ENCODE measurements around the gene SRGAP3. TPM values are rescaled to one million over a fixed set of nuclear protein-coding genes. Genes with fewer than 3 reads are reported as not detected.

The SRGAP3 gene
- total and polyA plus RNA-seq, 3 experiments from 2014 or later = 0.84 to 2.1 (median 1.1) TPM

DNA sequence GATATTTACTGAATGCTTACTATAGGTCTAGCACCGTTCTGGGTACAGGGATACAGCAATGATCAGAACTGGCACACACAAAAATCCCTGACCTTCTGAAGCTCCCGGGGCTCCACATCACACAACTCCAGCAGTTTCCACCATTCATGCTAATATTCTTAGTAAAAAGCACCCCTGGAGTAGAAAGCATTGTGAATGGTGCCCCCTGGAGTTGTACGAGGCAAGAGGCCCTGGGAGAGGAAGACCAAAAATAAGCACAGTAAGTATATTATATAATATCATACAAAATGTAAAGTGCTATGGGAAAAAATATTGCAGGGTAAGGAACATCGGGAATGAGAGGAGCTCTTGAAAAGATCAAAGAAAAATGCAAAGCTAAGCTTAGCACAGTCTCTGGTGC is 790 bp upstream of the SRGAP3 start:
- Mint-ChIP-seq H3K4me1 (peaks cover 14 to 22% (median 21%) of the 10 kb centered on the region in 3 donors), H3K4me3 (peak overlapping the region in 5 of 7 donors; percentile 9 to 93 (median 85)), H3K27ac (peak overlapping the region in 1 of 8 donors; percentile 3), H3K27me3 (peaks cover 0 to 35% of the 10 kb centered on the region in 2 donors), H3K9me3 (no peaks in the 10 kb centered on the region), H3K36me3 (no peaks in the 10 kb centered on the region)
- H3K9me3 ChIP-seq (ENCODE audit: low read length) = no peaks in the 10 kb centered on the region
- DNase-seq = no peak
- POLR2A ChIA-PET = no interaction called here
- H3K36me3 ChIP-seq (ENCODE audit: insufficient read depth, low read length) = no peaks in the 10 kb centered on the region
- peaks cover 9% of the 10 kb centered on the region for H3K4me1 ChIP-seq (ENCODE audit: insufficient read depth, low read length)
- no peak overlapping the region for H3K27ac ChIP-seq (ENCODE audit: low read depth, low read length)
- peak overlapping the region; percentile 83 for H3K4me3 ChIP-seq (ENCODE audit: low read length)
- CTCF ChIA-PET = interaction anchor here (1.5 kb wide), 1 partner anchor 52 kb away, joined by 6 read pairs; no protein-coding TSS in a partner anchor
- H3K27me3 ChIP-seq (ENCODE audit: insufficient read depth, low read length, poor library complexity, severe bottlenecking) = no peaks in the 10 kb centered on the region

DNA sequence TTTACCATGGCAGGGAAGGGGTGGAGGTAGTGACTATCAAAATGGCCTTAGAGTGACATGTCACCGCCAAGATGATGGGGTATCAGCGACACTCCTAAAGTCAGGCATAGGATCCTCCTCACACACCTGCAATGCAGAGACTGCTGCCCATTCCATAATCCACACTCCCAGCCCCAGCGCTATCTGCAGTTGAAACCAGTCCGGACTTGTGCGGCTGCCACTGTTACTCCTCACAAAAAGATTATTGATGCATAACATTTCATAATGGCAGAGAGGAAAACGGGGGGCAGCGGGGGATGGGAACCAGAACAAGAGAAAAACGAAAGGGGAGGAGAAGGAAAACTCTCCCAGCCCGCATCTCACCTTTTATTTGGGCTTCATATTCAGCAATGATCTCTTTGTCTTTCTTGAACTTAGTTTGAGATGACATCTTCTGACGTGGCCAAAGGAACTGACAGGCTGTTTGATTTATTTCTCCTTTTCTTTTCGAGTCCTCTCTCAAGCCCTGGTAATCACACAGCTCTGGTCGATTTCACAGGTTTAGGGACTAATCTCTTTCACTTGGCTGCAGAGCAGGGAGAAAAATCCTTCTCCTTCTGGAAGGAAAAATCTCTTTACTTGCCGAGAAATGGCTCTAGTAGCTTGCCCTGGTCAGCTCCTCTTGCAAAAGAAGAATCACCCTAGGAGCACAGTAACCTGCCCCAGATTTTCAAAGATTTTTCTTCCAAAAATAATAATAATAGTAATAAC is 749 bp downstream of the SRGAP3 start:
- Histone ChIP-seq H3K27me3 (ENCODE audit: insufficient read depth, low read length, poor library complexity, severe bottlenecking) (no peaks in the 10 kb centered on the region), H3K4me1 (ENCODE audit: insufficient read depth, low read length) (peaks cover 9% of the 10 kb centered on the region), H3K4me3 (ENCODE audit: low read length) (peak overlapping the region; percentile 83), H3K36me3 (ENCODE audit: insufficient read depth, low read length) (no peaks in the 10 kb centered on the region), H3K27ac (ENCODE audit: low read depth, low read length) (no peak overlapping the region), H3K9me3 (ENCODE audit: low read length) (no peaks in the 10 kb centered on the region)
- DNase-seq = peak in 1 of 5 donors; percentile 3
- Mint-ChIP-seq H3K36me3 (no peaks in the 10 kb centered on the region), H3K4me1 (peaks cover 14 to 22% (median 21%) of the 10 kb centered on the region in 3 donors), H3K27ac (peak overlapping the region in 6 of 8 donors; percentile 14 to 84 (median 56)), H3K27me3 (peaks cover 5 to 31% of the 10 kb centered on the region in 2 donors), H3K9me3 (no peaks in the 10 kb centered on the region), H3K4me3 (peak overlapping the region; percentile 83 to 93 (median 89))
- CTCF ChIA-PET = interaction anchor here (0.8 to 1.5 kb wide), 2 partner anchors 17 to 54 kb away, joined by 3 to 6 read pairs; no protein-coding TSS in a partner anchor
- POLR2A ChIA-PET = no interaction called here

DNA sequence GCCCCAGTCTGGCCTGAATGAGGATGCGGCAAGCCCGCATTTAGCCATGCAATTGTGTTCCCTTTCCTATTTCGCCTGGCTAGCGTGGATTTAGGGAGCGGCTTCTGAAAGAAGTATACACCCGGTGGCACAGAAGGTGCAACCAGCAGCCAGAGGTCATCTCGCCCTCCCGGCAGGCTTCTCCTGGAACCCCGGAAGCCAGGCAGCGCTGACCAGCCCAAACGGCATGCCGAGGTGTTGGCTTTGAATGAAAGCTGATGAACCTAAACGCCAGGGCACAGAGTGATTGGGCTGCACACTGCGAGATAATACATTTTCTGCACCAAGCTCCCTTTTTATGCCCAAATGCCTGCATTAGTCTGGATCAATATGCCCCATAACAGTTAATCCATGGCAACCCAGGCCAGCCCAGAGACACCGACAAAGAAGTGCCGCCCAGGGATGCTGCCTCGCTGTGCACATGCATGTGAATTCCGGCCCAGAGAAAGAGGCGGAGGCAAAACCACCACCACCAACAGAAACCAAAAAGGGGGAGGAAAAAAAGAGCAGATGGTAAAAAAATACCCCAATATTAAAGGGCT is 1.4 kb downstream of the SRGAP3 start:
- Histone ChIP-seq H3K27me3 (ENCODE audit: insufficient read depth, low read length, poor library complexity, severe bottlenecking) (no peaks in the 10 kb centered on the region), H3K4me3 (ENCODE audit: low read length) (no peak overlapping the region), H3K9me3 (ENCODE audit: low read length) (no peaks in the 10 kb centered on the region), H3K27ac (ENCODE audit: low read depth, low read length) (no peak overlapping the region), H3K36me3 (ENCODE audit: insufficient read depth, low read length) (no peaks in the 10 kb centered on the region), H3K4me1 (ENCODE audit: insufficient read depth, low read length) (peaks cover 9% of the 10 kb centered on the region)
- Mint-ChIP-seq H3K4me1 (peaks cover 14 to 22% (median 21%) of the 10 kb centered on the region in 3 donors), H3K27me3 (peaks cover 5 to 26% of the 10 kb centered on the region in 2 donors), H3K4me3 (peak overlapping the region; percentile 83 to 93 (median 89)), H3K27ac (peak overlapping the region in 3 of 8 donors; percentile 14 to 84 (median 14)), H3K9me3 (peaks cover 0 to under 1% (median 0%) of the 10 kb centered on the region in 5 donors), H3K36me3 (no peaks in the 10 kb centered on the region)
- ChIA-PET CTCF (no interaction called here), POLR2A (no interaction called here)
- DNase-seq = peak in 1 of 5 donors; percentile 7

DNA sequence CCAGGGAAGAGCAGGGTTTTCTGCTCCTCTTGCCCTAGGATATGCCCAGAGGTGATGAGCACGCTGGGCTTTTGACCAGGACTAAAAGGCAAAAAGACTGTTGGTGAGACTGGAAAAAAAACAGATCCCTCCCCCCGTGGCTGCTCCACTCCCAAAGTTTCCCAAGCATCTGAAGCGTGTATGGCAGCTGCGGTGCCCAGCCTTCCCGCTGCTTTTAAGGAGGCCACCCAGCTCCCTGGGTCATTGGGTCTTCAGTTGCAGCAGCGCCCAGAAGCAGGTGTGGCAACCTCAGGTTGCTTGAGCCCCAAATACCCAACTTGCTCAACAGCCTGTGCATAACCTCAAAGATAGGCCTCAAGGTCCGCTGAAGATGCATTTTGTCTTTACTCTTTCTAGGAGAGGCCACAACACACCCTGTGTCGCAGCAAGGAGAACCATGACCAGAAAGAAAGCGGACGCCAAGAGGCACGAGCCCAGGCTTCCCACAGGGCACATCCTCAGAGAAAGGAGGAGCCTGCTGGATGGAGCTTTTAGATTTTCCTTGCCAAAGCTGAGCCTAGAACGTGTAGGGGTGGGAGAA is 2.0 kb downstream of the SRGAP3 start:
- Mint-ChIP-seq H3K4me1 (peaks cover 14 to 22% (median 21%) of the 10 kb centered on the region in 3 donors), H3K27me3 (peaks cover 5 to 22% of the 10 kb centered on the region in 2 donors), H3K9me3 (peaks cover 0 to 1% (median 0%) of the 10 kb centered on the region in 5 donors), H3K27ac (no peak overlapping the region), H3K36me3 (no peaks in the 10 kb centered on the region), H3K4me3 (no peak overlapping the region)
- H3K9me3 ChIP-seq (ENCODE audit: low read length) = no peaks in the 10 kb centered on the region
- no peaks in the 10 kb centered on the region for H3K27me3 ChIP-seq (ENCODE audit: insufficient read depth, low read length, poor library complexity, severe bottlenecking)
- no peaks in the 10 kb centered on the region for H3K36me3 ChIP-seq (ENCODE audit: insufficient read depth, low read length)
- H3K4me3 ChIP-seq (ENCODE audit: low read length) = no peak overlapping the region
- CTCF ChIA-PET = no interaction called here
- POLR2A ChIA-PET = no interaction called here
- peaks cover 9% of the 10 kb centered on the region for H3K4me1 ChIP-seq (ENCODE audit: insufficient read depth, low read length)
- H3K27ac ChIP-seq (ENCODE audit: low read depth, low read length) = no peak overlapping the region
- DNase-seq = no peak

DNA sequence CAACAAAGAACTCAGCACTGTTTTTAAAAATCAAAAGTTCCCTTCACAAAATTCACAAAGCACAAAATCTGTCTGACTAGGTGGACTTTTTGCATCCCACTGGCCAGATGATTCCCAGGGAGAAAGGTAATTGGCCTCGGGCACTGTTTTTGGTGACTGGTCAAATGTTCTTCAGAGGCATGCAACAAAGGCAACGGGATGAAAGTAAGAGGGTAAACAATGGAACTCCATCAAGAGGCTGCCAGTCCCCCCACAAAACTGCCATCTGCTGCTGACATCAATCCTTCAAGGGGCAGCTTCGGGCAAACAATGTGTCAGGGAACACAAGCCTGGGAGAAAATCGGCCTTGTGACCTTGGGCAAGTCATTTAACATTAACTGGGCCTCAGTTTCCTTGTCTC is 3.3 kb downstream of the SRGAP3 start:
- DNase-seq = no peak
- Histone ChIP-seq H3K4me3 (ENCODE audit: low read length) (no peak overlapping the region), H3K9me3 (ENCODE audit: low read length) (no peaks in the 10 kb centered on the region), H3K27ac (ENCODE audit: low read depth, low read length) (no peak overlapping the region), H3K27me3 (ENCODE audit: insufficient read depth, low read length, poor library complexity, severe bottlenecking) (no peaks in the 10 kb centered on the region), H3K36me3 (ENCODE audit: insufficient read depth, low read length) (no peaks in the 10 kb centered on the region), H3K4me1 (ENCODE audit: insufficient read depth, low read length) (peaks cover 9% of the 10 kb centered on the region)
- POLR2A ChIA-PET = no interaction called here
- CTCF ChIA-PET = no interaction called here
- Mint-ChIP-seq H3K4me3 (no peak overlapping the region), H3K36me3 (no peaks in the 10 kb centered on the region), H3K9me3 (peaks cover 0 to 1% (median 0%) of the 10 kb centered on the region in 5 donors), H3K27me3 (peaks cover 5 to 17% of the 10 kb centered on the region in 2 donors), H3K4me1 (peaks cover 14 to 22% (median 21%) of the 10 kb centered on the region in 3 donors), H3K27ac (no peak overlapping the region)

DNA sequence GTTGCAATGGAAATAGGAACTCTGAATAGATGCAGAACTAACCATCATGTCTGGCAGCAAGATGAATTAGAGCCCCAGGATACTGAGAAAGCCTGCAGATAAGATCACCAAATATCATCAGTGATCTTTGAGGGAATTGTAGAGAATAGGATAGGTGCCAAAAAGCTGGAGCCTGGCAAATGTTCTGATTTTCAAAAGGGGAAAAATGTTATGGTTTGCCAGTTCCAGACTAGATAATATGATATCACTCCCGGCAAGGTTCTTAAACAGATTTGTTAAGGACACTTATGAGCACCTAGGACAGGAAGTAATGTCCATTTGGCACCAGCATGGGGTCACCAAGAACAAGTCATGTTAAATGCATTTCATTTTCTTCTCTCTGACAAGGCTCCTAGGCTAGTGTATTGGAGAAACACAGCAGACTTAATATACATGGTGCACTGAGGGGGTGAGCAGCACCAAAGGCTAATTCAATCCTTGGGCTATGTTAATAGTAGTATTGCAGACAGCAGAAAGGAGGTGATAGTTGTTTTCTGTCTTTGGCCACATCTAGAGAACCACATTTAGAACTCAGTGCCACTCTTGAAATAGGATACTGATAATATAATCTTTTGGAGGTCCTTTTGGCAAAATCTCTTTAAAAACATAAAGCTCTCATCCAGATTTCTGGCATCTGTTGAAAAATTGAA is 4.8 kb downstream of the SRGAP3 start:
- peaks cover 0 to 1% (median 0%) of the 10 kb centered on the region in 5 donors for H3K9me3 Mint-ChIP-seq
- H3K27me3 Mint-ChIP-seq = peaks cover 5 to 8% of the 10 kb centered on the region in 2 donors

DNA sequence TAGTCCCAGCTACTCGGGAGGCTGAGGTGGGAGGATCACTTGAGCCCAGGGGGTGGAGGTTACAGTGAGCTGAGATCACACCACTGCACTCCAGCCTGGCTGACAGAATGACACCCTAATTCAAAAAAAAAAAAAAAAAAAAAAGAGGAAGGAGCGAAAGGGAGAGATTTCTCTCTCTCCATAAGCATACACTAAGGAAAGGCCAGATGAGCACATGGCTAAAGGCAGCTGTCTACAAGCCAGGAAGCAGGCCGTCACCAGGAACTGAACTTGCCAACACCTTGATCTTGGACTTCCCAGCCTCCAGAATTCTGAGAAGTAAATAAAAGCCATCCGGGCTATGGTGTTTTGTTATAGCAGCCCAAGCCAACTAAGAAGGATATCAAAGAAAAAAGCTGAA is 7.5 kb downstream of the SRGAP3 start:
- no peak for DNase-seq
- H3K4me3 ChIP-seq (ENCODE audit: low read length) = no peak overlapping the region
- no peaks in the 10 kb centered on the region for H3K36me3 ChIP-seq (ENCODE audit: insufficient read depth, low read length)
- H3K27me3 ChIP-seq (ENCODE audit: insufficient read depth, low read length, poor library complexity, severe bottlenecking) = no peaks in the 10 kb centered on the region
- no peaks in the 10 kb centered on the region for H3K4me1 ChIP-seq (ENCODE audit: insufficient read depth, low read length)
- no peak overlapping the region for H3K4me3 Mint-ChIP-seq
- POLR2A ChIA-PET = no interaction called here
- H3K27me3 Mint-ChIP-seq = peaks cover 5 to 8% of the 10 kb centered on the region in 2 donors
- H3K27ac Mint-ChIP-seq = no peak overlapping the region
- H3K9me3 ChIP-seq (ENCODE audit: low read length) = no peaks in the 10 kb centered on the region
- no peaks in the 10 kb centered on the region for H3K4me1 Mint-ChIP-seq
- H3K27ac ChIP-seq (ENCODE audit: low read depth, low read length) = no peak overlapping the region
- H3K36me3 Mint-ChIP-seq = no peaks in the 10 kb centered on the region
- CTCF ChIA-PET = no interaction called here
- H3K9me3 Mint-ChIP-seq = peaks cover 0 to 1% (median 0%) of the 10 kb centered on the region in 5 donors

More for the DNA sequence above, 4.8 kb downstream of the SRGAP3 start:
- no peak overlapping the region for H3K27ac Mint-ChIP-seq
- no peak overlapping the region for H3K4me3 ChIP-seq (ENCODE audit: low read length)
- peaks cover 12 to 18% (median 17%) of the 10 kb centered on the region in 3 donors for H3K4me1 Mint-ChIP-seq
- ChIA-PET CTCF (no interaction called here), POLR2A (no interaction called here)
- DNase-seq = no peak
- no peaks in the 10 kb centered on the region for H3K9me3 ChIP-seq (ENCODE audit: low read length)
- H3K36me3 ChIP-seq (ENCODE audit: insufficient read depth, low read length) = no peaks in the 10 kb centered on the region
- H3K36me3 Mint-ChIP-seq = no peaks in the 10 kb centered on the region
- no peak overlapping the region for H3K27ac ChIP-seq (ENCODE audit: low read depth, low read length)
- no peak overlapping the region for H3K4me3 Mint-ChIP-seq
- H3K27me3 ChIP-seq (ENCODE audit: insufficient read depth, low read length, poor library complexity, severe bottlenecking) = no peaks in the 10 kb centered on the region
- H3K4me1 ChIP-seq (ENCODE audit: insufficient read depth, low read length) = peaks cover 2% of the 10 kb centered on the region

All from CD8-positive, alpha-beta memory T cell (primary cell).